Endothelial cell of umbilical vein (primary cell): ENCODE results near the gene RILPL1. TPM values are rescaled to one million over a fixed set of nuclear protein-coding genes. Genes with fewer than 3 reads are reported as not detected.

Source experiments
- BruUV-seq: library from RNA; stranded (reverse); fragments of 400-500 nt; replicated peaks from 2 replicates; lab custom pipeline; 2021; lab: Mats Ljungman, UMichigan
- CTCF ChIA-PET: fragments of 300-600, 350-600 bp; sonication (Branson Sonifier 250); formaldehyde crosslinking; loops from one replicate; lab custom pipeline; 2021; ENCODE audit warnings: antibody characterized with exemption, inconsistent platforms; lab: Charles Lee
- POLR2A ChIA-PET: fragments of 300-600, 350-600 bp; sonication (Branson Sonifier 250); formaldehyde crosslinking; loops from one replicate; lab custom pipeline; 2021; ENCODE audit warnings: antibody characterized with exemption, inconsistent platforms; lab: Charles Lee
- DNase-seq: peaks from one replicate; pipeline ENCODE4 v3.0.0-alpha.2; 2011; ENCODE audit warnings: low read depth, low spot score
- FAIRE-seq: peaks from 2 replicates; lab custom pipeline; 2011; peaks lifted over from hg19 to GRCh38; lab: Jason Lieb, UNC
- H2AFZ ChIP-seq: 2 replicates; pipeline ENCODE4 v1.6.0; 2012; ENCODE audit warnings: low read depth, low read length, control low read depth, inconsistent platforms
- H3K27ac ChIP-seq: 2 replicates; pipeline ENCODE4 v1.5.1; 2011; ENCODE audit warnings: low read depth, mild to moderate bottlenecking, control low read depth, low read length, moderate library complexity; ENCODE audit not compliant: insufficient read depth
- H3K27me3 ChIP-seq, 2 experiments: 2 replicates each; pipeline versions ENCODE4 v1.6.0 to v1.6.1; 2011; ENCODE audit warnings: low read length in 2 of 2, mixed read lengths in 1 of 2; ENCODE audit not compliant: control insufficient read depth in 2 of 2, insufficient read depth in 2 of 2
- H3K36me3 ChIP-seq, 2 experiments: 2 replicates in 1 of 2; 3 replicates in 1 of 2; pipeline ENCODE4 v1.5.1; 2011; ENCODE audit warnings: low read length in 2 of 2, mild to moderate bottlenecking in 1 of 2, moderate library complexity in 1 of 2; ENCODE audit not compliant: control insufficient read depth in 2 of 2, insufficient read depth in 2 of 2; ENCODE audit errors: extremely low read depth in 1 of 2
- H3K4me1 ChIP-seq: 3 replicates; pipeline ENCODE4 v1.5.1; 2011; ENCODE audit warnings: mild to moderate bottlenecking, low read length; ENCODE audit not compliant: control insufficient read depth, insufficient read depth; ENCODE audit errors: extremely low read depth
- H3K4me2 ChIP-seq: 2 replicates; pipeline ENCODE4 v1.6.1; 2011; ENCODE audit warnings: low read length, control low read depth, mixed read lengths; ENCODE audit not compliant: insufficient read depth
- H3K4me3 ChIP-seq, 3 experiments: fragments of 200-600 bp in 1 of 3; sonication (generic), shearing (Covaris generic) in 1 of 3; replicated peaks in 1 of 3; 2 replicates each; pipeline ENCODE4 v1.5.1; 2011 to 2016; ENCODE audit warnings: control low read depth in 3 of 3, low read length in 3 of 3, mild to moderate bottlenecking in 2 of 3, inconsistent platforms in 1 of 3, low read depth in 1 of 3, moderate library complexity in 1 of 3; ENCODE audit not compliant: insufficient read depth in 1 of 3
- H3K79me2 ChIP-seq: 2 replicates; pipeline ENCODE4 v1.6.0; 2012; ENCODE audit warnings: low read length, inconsistent platforms; ENCODE audit not compliant: control insufficient read depth, insufficient read depth
- H3K9ac ChIP-seq: replicated peaks from 2 replicates; pipeline ENCODE3; 2011; ENCODE audit warnings: low read length, control low read depth; ENCODE audit not compliant: insufficient read depth; ENCODE audit errors: extremely low read depth
- H3K9me1 ChIP-seq: replicated peaks from 3 replicates; pipeline ENCODE4 v1.6.0; 2011; ENCODE audit warnings: mild to moderate bottlenecking, low read length; ENCODE audit not compliant: control insufficient read depth, insufficient read depth; ENCODE audit errors: extremely low read depth
- H3K9me3 ChIP-seq: replicated peaks from 2 replicates; pipeline ENCODE4 v1.5.1; 2012; ENCODE audit warnings: low read length, inconsistent platforms; ENCODE audit not compliant: control insufficient read depth, insufficient read depth
- H4K20me1 ChIP-seq: replicated peaks from 2 replicates; pipeline ENCODE3; 2011; ENCODE audit warnings: mild to moderate bottlenecking, low read length; ENCODE audit not compliant: control insufficient read depth, insufficient read depth; ENCODE audit errors: extremely low read depth
- EZH2 ChIP-seq: IDR thresholded peaks from 2 replicates; pipeline ENCODE4 v1.6.1; 2012; ENCODE audit warnings: borderline replicate concordance, low read depth, mild to moderate bottlenecking, moderate library complexity, low read length, inconsistent platforms; ENCODE audit not compliant: severe bottlenecking
- FOS ChIP-seq: IDR thresholded peaks from 2 replicates; pipeline ENCODE4 v1.6.1; 2011; ENCODE audit warnings: mild to moderate bottlenecking, low read length, moderate library complexity, borderline replicate concordance; ENCODE audit not compliant: insufficient read depth
- GATA2 ChIP-seq: IDR thresholded peaks from 2 replicates; pipeline ENCODE4 v1.7.0; 2011; ENCODE audit warnings: low read depth, mild to moderate bottlenecking, moderate library complexity, mixed read lengths, low read length; ENCODE audit not compliant: insufficient read length, insufficient read depth
- JUN ChIP-seq: IDR thresholded peaks from 2 replicates; pipeline ENCODE4 v1.6.1; 2011; ENCODE audit warnings: borderline replicate concordance, low read depth; ENCODE audit not compliant: insufficient read length, insufficient read depth
- MYC ChIP-seq: IDR thresholded peaks from one replicate; pipeline ENCODE4 v1.6.1; 2011; ENCODE audit warnings: mild to moderate bottlenecking, low read depth, low read length
- POLR2A ChIP-seq: IDR thresholded peaks from 2 replicates; pipeline ENCODE4 v1.6.1; 2012; ENCODE audit warnings: low read depth, mild to moderate bottlenecking, control low read depth, low read length
- POLR2AphosphoS5 ChIP-seq: IDR thresholded peaks from 2 replicates; pipeline ENCODE4 v1.6.1; 2012; ENCODE audit warnings: low read depth, mild to moderate bottlenecking, control low read depth, low read length, moderate library complexity; ENCODE audit not compliant: insufficient read depth
- dilution Hi-C: fragments of 300-500 bp; cut with MboI; formaldehyde crosslinking; loops from one replicate; pipeline ENCODE4 v1.15.0; 2019; ENCODE audit warnings: low sequenced_read_pairs; ENCODE audit not compliant: extremely low pct_ligation_motif_present
- intact Hi-C: fragments of 100-400 bp; cut with micrococcal nuclease; formaldehyde crosslinking; loops from one replicate; pipeline ENCODE4 v1.10.0; 2022
- polyA plus RNA-seq, 4 experiments: library from polyadenylated mRNA; depleted of rRNA in 3 of 4; stranded (reverse) in 3 of 4; unstranded in 1 of 4; fragments of >200 nt; gene quantifications; 2 replicates each; pipeline versions ENCODE4 v1.2.1 to v1.2.3, GENCODE V29; 2011 to 2012; ENCODE audit warnings: missing spikeins in 1 of 4
- total RNA-seq: library from RNA; stranded (reverse); gene quantifications from 2 replicates; pipeline ENCODE4 v1.2.3, GENCODE V29; 2021
- TF ChIP-seq, protein P1 (sequence below), 2 donors: IDR thresholded peaks; 1 replicate in 1 of 2; 2 replicates in 1 of 2; pipeline ENCODE4 v1.5.1; 2011; ENCODE audit warnings: low read length in 2 of 2, mild to moderate bottlenecking in 2 of 2, moderate library complexity in 2 of 2, control low read depth in 1 of 2, inconsistent platforms in 1 of 2, low read depth in 1 of 2; ENCODE audit not compliant: insufficient read depth in 1 of 2; ENCODE audit errors: extremely low read depth in 1 of 2
- TF ChIP-seq, protein P2 (sequence below): IDR thresholded peaks from 2 replicates; pipeline ENCODE4 v1.6.1; 2011; ENCODE audit not compliant: insufficient read depth, insufficient read length

Gene RILPL1
- total and polyA plus RNA-seq, 2 donors (not counting 3 experiments of a cell fraction or from before 2014, with no cell fraction given): 30.4 to 34.3 TPM

DNA sequence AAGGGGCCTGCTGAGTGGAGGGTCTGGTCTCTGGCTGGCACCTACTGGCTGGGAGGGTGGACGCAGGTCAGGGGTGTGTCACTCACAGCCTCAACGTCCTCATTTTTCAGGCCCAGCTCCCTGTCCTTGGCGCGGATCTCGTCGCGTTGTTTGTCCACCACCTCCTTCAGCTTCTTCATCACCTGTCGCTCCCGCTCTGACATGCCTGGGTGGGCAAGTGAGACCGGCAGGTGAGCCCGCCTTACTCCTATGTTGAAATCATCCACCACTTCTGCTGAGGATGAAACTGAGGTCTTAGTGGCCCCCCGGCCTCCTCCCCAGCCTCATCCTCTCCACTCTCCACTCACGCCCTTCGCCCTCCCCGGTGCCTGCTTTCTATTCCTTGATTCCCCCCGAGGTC is 34.2 kb downstream of the RILPL1 start:
- BruUV-seq: no TSS peak
- H3K4me2 ChIP-seq: no peak overlapping the region
- FAIRE-seq: no peak
- ChIA-PET POLR2A (no interaction called here), CTCF (no interaction called here)
- no peaks in the 10 kb centered on the region for H3K4me1 ChIP-seq
- no peak overlapping the region for H3K27ac ChIP-seq
- intact Hi-C loops: no loop called here
- H4K20me1 ChIP-seq: no peaks in the 10 kb centered on the region
- DNase-seq: no peak
- H3K36me3 ChIP-seq: peaks cover 4 to 27% of the 10 kb centered on the region in 2 experiments
- dilution Hi-C loops: no loop called here
- H3K27me3 ChIP-seq: no peaks in the 10 kb centered on the region
- no peaks in the 10 kb centered on the region for H3K9me1 ChIP-seq
- no peaks in the 10 kb centered on the region for H3K9me3 ChIP-seq
- H3K4me3 ChIP-seq: no peak overlapping the region
- no peak overlapping the region for H2AFZ ChIP-seq
- H3K79me2 ChIP-seq: no peaks in the 10 kb centered on the region
- TF ChIP-seq POLR2AphosphoS5: no peak
- no peak for TF ChIP-seq POLR2A
- no peak for TF ChIP-seq MYC
- no peak for TF ChIP-seq GATA2
- TF ChIP-seq JUN: no peak
- TF ChIP-seq, protein P1, sequence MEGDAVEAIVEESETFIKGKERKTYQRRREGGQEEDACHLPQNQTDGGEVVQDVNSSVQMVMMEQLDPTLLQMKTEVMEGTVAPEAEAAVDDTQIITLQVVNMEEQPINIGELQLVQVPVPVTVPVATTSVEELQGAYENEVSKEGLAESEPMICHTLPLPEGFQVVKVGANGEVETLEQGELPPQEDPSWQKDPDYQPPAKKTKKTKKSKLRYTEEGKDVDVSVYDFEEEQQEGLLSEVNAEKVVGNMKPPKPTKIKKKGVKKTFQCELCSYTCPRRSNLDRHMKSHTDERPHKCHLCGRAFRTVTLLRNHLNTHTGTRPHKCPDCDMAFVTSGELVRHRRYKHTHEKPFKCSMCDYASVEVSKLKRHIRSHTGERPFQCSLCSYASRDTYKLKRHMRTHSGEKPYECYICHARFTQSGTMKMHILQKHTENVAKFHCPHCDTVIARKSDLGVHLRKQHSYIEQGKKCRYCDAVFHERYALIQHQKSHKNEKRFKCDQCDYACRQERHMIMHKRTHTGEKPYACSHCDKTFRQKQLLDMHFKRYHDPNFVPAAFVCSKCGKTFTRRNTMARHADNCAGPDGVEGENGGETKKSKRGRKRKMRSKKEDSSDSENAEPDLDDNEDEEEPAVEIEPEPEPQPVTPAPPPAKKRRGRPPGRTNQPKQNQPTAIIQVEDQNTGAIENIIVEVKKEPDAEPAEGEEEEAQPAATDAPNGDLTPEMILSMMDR (IDR thresholded peaks at IDR 0.05; ENCODE audit: extremely low read depth in 1 of 2, insufficient read depth in 1 of 2, low read depth in 1 of 2, low read length in 2 of 2): no peak
- TF ChIP-seq EZH2: no peak
- no peak for TF ChIP-seq FOS
- TF ChIP-seq, protein P2, sequence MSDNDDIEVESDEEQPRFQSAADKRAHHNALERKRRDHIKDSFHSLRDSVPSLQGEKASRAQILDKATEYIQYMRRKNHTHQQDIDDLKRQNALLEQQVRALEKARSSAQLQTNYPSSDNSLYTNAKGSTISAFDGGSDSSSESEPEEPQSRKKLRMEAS: no peak
- H3K9ac ChIP-seq: no peak overlapping the region
